ENCODE data around the gene FAM181A. TPM values are rescaled to one million over a fixed set of nuclear protein-coding genes. Genes with fewer than 3 reads are reported as not detected.

FAM181A gene
- total RNA-seq, 1 experiment from 2014 or later, result not detected

GRCh38 chr14:93956514-93957332 lies 29.6 kb downstream of the FAM181A start:
- H2BK20ac ChIP-seq (ENCODE audit: low read depth, low read length, poor library complexity, severe bottlenecking), result no peak overlapping the region
- Mint-ChIP-seq H3K27me3 (ENCODE audit: low read depth) (no peaks in the 10 kb centered on the region; the same call in none of the 2 replicates), H3K4me1 (peaks cover 42 to 45% of the 10 kb centered on the region in 2 experiments), H3K4me3 (no peak overlapping the region), H3K36me3 (ENCODE audit: insufficient read depth in 1 of 3, low read depth in 3 of 3) (no peaks in the 10 kb centered on the region), H3K27ac (no peak overlapping the region), H3K9me3 (no peaks in the 10 kb centered on the region; a peak in 1 of 5 replicates)
- H3K4me1 ChIP-seq (ENCODE audit: insufficient read depth, low read length), result no peaks in the 10 kb centered on the region; the same call in 1 of the 2 replicates
- H3K9ac ChIP-seq (ENCODE audit: extremely low read depth, insufficient read length, low read length), result no peak overlapping the region
- no peak overlapping the region for H2BK120ac ChIP-seq (ENCODE audit: low read depth, low read length, poor library complexity, severe bottlenecking)
- H2BK12ac ChIP-seq (ENCODE audit: insufficient read length, low read depth, low read length), result no peak overlapping the region
- H3K27ac ChIP-seq (ENCODE audit: insufficient read length, low read depth, low read length), result no peak overlapping the region
- no peak overlapping the region for H2AFZ ChIP-seq (ENCODE audit: low read length)
- no peak overlapping the region for H3K4ac ChIP-seq (ENCODE audit: low read depth, low read length)
- no peak overlapping the region; the same call in 1 of the 2 replicates for H3K14ac ChIP-seq (ENCODE audit: insufficient read depth, low read length)
- WGBS (ENCODE audit: extremely low coverage, insufficient read length, low lambda C conversion rate), result no CpG with 5 or more reads among the region's 14 CpGs
- H3K79me2 ChIP-seq (ENCODE audit: insufficient read depth, low read length), result no peaks in the 10 kb centered on the region
- H3K56ac ChIP-seq (ENCODE audit: insufficient read length, low read depth, low read length), result no peak overlapping the region
- no peaks in the 10 kb centered on the region for H3K23me2 ChIP-seq (ENCODE audit: insufficient read length, low read depth, low read length, poor library complexity, severe bottlenecking)
- no peak for TF ChIP-seq CTCF (conservative IDR thresholded peaks at IDR 0.05)
- no peak overlapping the region for H3K23ac ChIP-seq (ENCODE audit: insufficient read length, low read depth, low read length)
- H3T11ph ChIP-seq (ENCODE audit: low read length), result no peak overlapping the region
- H4K5ac ChIP-seq (ENCODE audit: insufficient read length, low read depth, low read length), result no peak overlapping the region
- no peaks in the 10 kb centered on the region for H3K27me3 ChIP-seq (ENCODE audit: insufficient read depth, low read length)
- H2BK5ac ChIP-seq (ENCODE audit: insufficient read length, low read length), result no peak overlapping the region
- no peak overlapping the region for H3K4me2 ChIP-seq (ENCODE audit: insufficient read depth, insufficient read length, low read length)
- H4K20me1 ChIP-seq (ENCODE audit: control insufficient read depth, insufficient read depth, insufficient read length), result no peaks in the 10 kb centered on the region
- no peak overlapping the region for H2BK15ac ChIP-seq (ENCODE audit: low read depth, low read length)
- H4K91ac ChIP-seq (ENCODE audit: insufficient read length, low read depth, low read length), result no peak overlapping the region
- no peaks in the 10 kb centered on the region for H3K79me1 ChIP-seq (ENCODE audit: insufficient read depth, low read depth, low read length, poor library complexity, severe bottlenecking)
- H4K8ac ChIP-seq (replicated peaks; ENCODE audit: insufficient read length, low read depth, low read length), result no peak overlapping the region
- H2AK5ac ChIP-seq (ENCODE audit: insufficient read length, low read length), result no peak overlapping the region
- no peak for DNase-seq
- H3K18ac ChIP-seq (ENCODE audit: insufficient read length, low read depth, low read length), result no peak overlapping the region
- H3K9me3 ChIP-seq (ENCODE audit: control insufficient read depth, low read depth, low read length), result no peaks in the 10 kb centered on the region

All from H9 (cell line).